Natural killer cell (primary cell): ENCODE data around the gene TFIP11. TPM values are rescaled to one million over a fixed set of nuclear protein-coding genes. Genes with fewer than 3 reads are reported as not detected.

Source experiments
- ATAC-seq, 3 donors: fragments of 150-1000 bp in 2 of 3; fragments of 200-7000 bp in 1 of 3; cut with Tn5 transposase; 1 replicate in 1 of 3; 2 replicates in 2 of 3; pipeline ENCODE4 v1.10.0; 2021; ENCODE audit warnings: mild to moderate bottlenecking in 2 of 3, moderate library complexity in 2 of 3
- DNase-seq, 2 donors: peaks; one replicate each; pipeline versions ENCODE4 v3.0.0 to v3.0.0-alpha.2; 2013 to 2021; ENCODE audit warnings: mixed read lengths in 1 of 2
- H3K27ac ChIP-seq: one replicate; pipeline ENCODE4 v1.5.1; 2013; ENCODE audit warnings: mild to moderate bottlenecking, low read length
- H3K27me3 ChIP-seq: one replicate; pipeline ENCODE4 v1.6.1; 2013; ENCODE audit warnings: low read length; ENCODE audit not compliant: control insufficient read depth, insufficient read depth
- H3K36me3 ChIP-seq: one replicate; pipeline ENCODE4 v1.6.1; 2013; ENCODE audit warnings: low read length; ENCODE audit not compliant: control insufficient read depth, insufficient read depth
- H3K4me1 ChIP-seq: one replicate; pipeline ENCODE4 v1.6.1; 2013; ENCODE audit warnings: low read length; ENCODE audit not compliant: control insufficient read depth, insufficient read depth
- H3K4me3 ChIP-seq: one replicate; pipeline ENCODE4 v1.5.1; 2013; ENCODE audit warnings: low read length
- H3K9me3 ChIP-seq: one replicate; pipeline ENCODE4 v1.6.1; 2013; ENCODE audit warnings: low read length; ENCODE audit not compliant: control insufficient read depth, insufficient read depth
- H3K27ac Mint-ChIP-seq, 2 donors: one replicate each; pipeline ENCODE4 v1.8.0; 2022; ENCODE audit warnings: mild to moderate bottlenecking in 2 of 2, mixed read lengths in 2 of 2, moderate library complexity in 1 of 2
- H3K27me3 Mint-ChIP-seq, 2 donors: one replicate each; pipeline ENCODE4 v1.8.0; 2022; ENCODE audit warnings: low read depth in 2 of 2, mixed read lengths in 2 of 2
- H3K36me3 Mint-ChIP-seq: one replicate; pipeline ENCODE4 v1.8.0; 2022; ENCODE audit warnings: mixed read lengths
- H3K4me1 Mint-ChIP-seq, 2 donors: one replicate each; pipeline ENCODE4 v1.8.0; 2022; ENCODE audit warnings: mixed read lengths in 2 of 2
- H3K4me3 Mint-ChIP-seq: one replicate; pipeline ENCODE4 v1.8.0; 2022; ENCODE audit warnings: mild to moderate bottlenecking, moderate library complexity, mixed read lengths
- H3K9me3 Mint-ChIP-seq, 2 donors: one replicate each; pipeline ENCODE4 v1.8.0; 2022; ENCODE audit warnings: mixed read lengths in 2 of 2
- CTCF ChIP-seq: fragments of 200-600 bp; IDR thresholded peaks from one replicate; pipeline ENCODE4 v1.8.0; 2022; ENCODE audit warnings: antibody characterized with exemption
- WGBS: methylation state at CpG from one replicate; pipeline ENCODE4 v1.1.7; 2013; ENCODE audit warnings: missing lambda C conversion rate; ENCODE audit not compliant: insufficient coverage; 5-methylcytosine and 5-hydroxymethylcytosine counted together
- intact Hi-C: fragments of 100-400 bp; cut with micrococcal nuclease; formaldehyde crosslinking; loops from one replicate; pipeline ENCODE4 v1.14.2; 2022
- total RNA-seq, 4 donors: library from RNA; stranded (reverse); fragments of 120-200 nt in 1 of 4; gene quantifications; one replicate each; pipeline versions ENCODE4 v1.2.3 to v1.2.4, GENCODE V29; 2013 to 2022

The TFIP11 gene
- total RNA-seq, result 100 to 1,000 TPM; 108 to 131 (median 124) TPM
- total RNA-seq (2013), result 54.3 TPM

- peak within 1 kb of the TSS; percentile 69 for H3K27ac ChIP-seq
- intact Hi-C loops, result loop anchor here (1.0 kb wide), 1 partner anchor 29 kb away; the partner anchor contains the start of genes HPS4 and SRRD
- DNase-seq, result peak; percentile 91 to 93
- Mint-ChIP-seq H3K4me3 (peak within 1 kb of the TSS; percentile 99), H3K27ac (peak within 1 kb of the TSS; percentile 98 to 99), H3K9me3 (no peaks in the 10 kb centered on the region), H3K36me3 (no peaks in the 10 kb centered on the region), H3K4me1 (peaks cover 24 to 32% of the 10 kb centered on the region in 2 donors), H3K27me3 (no peaks in the 10 kb centered on the region)
- ATAC-seq, result peak; percentile 92 to 99 (median 96)
- no peaks in the 10 kb centered on the region for H3K27me3 ChIP-seq
- peaks cover 25% of the 10 kb centered on the region for H3K36me3 ChIP-seq
- no peaks in the 10 kb centered on the region for H3K9me3 ChIP-seq
- TF ChIP-seq CTCF, result no peak
- peak within 1 kb of the TSS; percentile 72 for H3K4me3 ChIP-seq
- H3K4me1 ChIP-seq, result peaks cover 18% of the 10 kb centered on the region
- under 1% methylated on average over 40 of the region's 40 CpGs for WGBS
These were observed at the start of gene TFIP11 for GRCh38 chr22:26512149-26512793. TSS of gene TFIP11 (minus strand) at chr22:26512473. CDS start at chr22:26510272, 2,201 bp downstream.

GRCh38 chr22:26561756-26562417 is 49.6 kb upstream of the TFIP11 start:
- Mint-ChIP-seq H3K36me3 (no peaks in the 10 kb centered on the region), H3K9me3 (no peaks in the 10 kb centered on the region), H3K27me3 (no peaks in the 10 kb centered on the region), H3K4me1 (peaks cover 83 to 98% of the 10 kb centered on the region in 2 donors), H3K27ac (peak overlapping the region; percentile 81 to 87), H3K4me3 (peak overlapping the region; percentile 6)
- no peak overlapping the region for H3K27ac ChIP-seq
- peaks cover 37% of the 10 kb centered on the region for H3K36me3 ChIP-seq
- H3K4me1 ChIP-seq, result peaks cover 79% of the 10 kb centered on the region
- intact Hi-C loops, result no loop called here
- H3K9me3 ChIP-seq, result no peaks in the 10 kb centered on the region
- 85% methylated on average over 9 of the region's 9 CpGs for WGBS
- H3K27me3 ChIP-seq, result no peaks in the 10 kb centered on the region
- no peak for TF ChIP-seq CTCF
- ATAC-seq, result no peak
- no peak for DNase-seq
- H3K4me3 ChIP-seq, result no peak overlapping the region

- no peak for TF ChIP-seq CTCF
- no peak for DNase-seq
- Histone ChIP-seq H3K27me3 (no peaks in the 10 kb centered on the region), H3K9me3 (no peaks in the 10 kb centered on the region), H3K27ac (no peak overlapping the region), H3K4me1 (peaks cover 80% of the 10 kb centered on the region), H3K36me3 (peaks cover 34% of the 10 kb centered on the region), H3K4me3 (no peak overlapping the region)
- H3K27ac Mint-ChIP-seq, result peak overlapping the region; percentile 81 to 87
- peaks cover 74 to 90% of the 10 kb centered on the region in 2 donors for H3K4me1 Mint-ChIP-seq
- WGBS, result 89% methylated on average over 13 of the region's 13 CpGs
- H3K36me3 Mint-ChIP-seq, result no peaks in the 10 kb centered on the region
- intact Hi-C loops, result no loop called here
- no peak for ATAC-seq
- H3K9me3 Mint-ChIP-seq, result no peaks in the 10 kb centered on the region
- H3K27me3 Mint-ChIP-seq, result no peaks in the 10 kb centered on the region
- peak overlapping the region; percentile 26 for H3K4me3 Mint-ChIP-seq
These were observed 47.8 kb upstream of the TFIP11 start for GRCh38 chr22:26559961-26560575.
